AML-193 (cell line): ENCODE data around the gene AUTS2.

Experiments
- DNase-seq, 2 experiments: peaks; one replicate each; lab custom pipeline; 2025; lab: John Stamatoyannopoulos, UW

AUTS2 gene

DNA sequence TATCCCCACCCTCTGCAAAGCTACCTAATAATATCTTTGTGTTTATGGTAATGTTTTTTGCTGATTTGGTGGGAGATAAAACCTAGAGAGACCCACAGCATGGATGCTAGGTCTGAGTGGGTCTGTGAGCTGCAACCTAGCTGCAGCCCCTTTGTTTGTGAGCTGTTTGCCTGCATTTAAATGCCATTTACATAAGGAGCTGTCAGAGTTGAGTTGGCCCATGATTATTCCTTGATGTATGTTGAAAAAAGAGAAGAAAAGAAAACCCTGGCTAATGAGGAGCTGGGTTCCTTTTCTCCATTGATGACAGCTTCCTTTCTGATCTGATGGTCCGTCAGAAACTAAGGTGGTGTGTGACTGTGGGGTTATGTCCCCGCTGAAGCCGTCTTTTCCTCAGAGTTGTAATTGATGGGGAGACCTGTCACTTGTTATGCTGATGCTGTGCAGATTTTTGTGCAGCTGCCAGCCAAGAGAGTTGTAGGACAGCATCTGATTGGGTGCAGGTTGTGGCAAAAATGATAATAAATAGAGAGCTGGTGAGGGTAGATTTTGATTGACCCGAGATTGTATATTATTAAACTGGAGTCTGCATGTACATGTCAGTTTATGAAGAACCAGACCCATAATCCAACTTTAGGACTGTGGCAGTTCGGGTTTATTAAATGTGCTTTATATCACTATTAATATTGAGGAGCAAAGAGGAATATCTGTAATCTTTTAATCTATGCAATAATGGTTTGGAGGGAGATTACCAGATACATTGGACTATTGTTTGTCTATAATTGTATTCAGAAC lies 219.8 kb downstream of the AUTS2 start:
- no peak for DNase-seq

- DNase-seq: no peak
These were observed 220.5 kb downstream of the AUTS2 start for GRCh38 chr7:69818636-69819332.

GRCh38 chr7:69819333-69819705 lies 221.0 kb downstream of the AUTS2 start:
- DNase-seq: no peak

GRCh38 chr7:69820479-69821192 lies 222.4 kb downstream of the AUTS2 start:
- DNase-seq: no peak

DNA sequence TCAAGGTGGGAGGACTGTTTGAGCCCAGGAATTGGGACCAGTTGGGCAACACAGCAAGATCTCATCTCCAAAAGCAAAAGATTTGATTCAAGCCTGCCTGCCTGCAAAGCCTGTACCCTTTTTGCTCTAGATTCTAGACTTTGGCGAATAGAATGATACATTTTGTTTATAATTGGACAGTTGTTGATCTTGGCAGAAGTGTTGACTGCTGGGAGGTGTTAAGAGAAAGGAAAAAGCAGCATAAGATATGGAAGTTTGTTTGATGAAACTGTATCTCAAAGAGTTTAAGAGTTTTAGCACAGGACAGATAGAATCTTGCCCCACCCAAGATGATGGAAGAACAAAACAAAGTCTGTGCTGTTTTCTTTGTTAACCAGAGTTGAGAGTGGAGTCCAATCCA lies 224.1 kb downstream of the AUTS2 start:
- no peak for DNase-seq

GRCh38 chr7:69823151-69823744 lies 225.0 kb downstream of the AUTS2 start:
- DNase-seq: no peak

DNA sequence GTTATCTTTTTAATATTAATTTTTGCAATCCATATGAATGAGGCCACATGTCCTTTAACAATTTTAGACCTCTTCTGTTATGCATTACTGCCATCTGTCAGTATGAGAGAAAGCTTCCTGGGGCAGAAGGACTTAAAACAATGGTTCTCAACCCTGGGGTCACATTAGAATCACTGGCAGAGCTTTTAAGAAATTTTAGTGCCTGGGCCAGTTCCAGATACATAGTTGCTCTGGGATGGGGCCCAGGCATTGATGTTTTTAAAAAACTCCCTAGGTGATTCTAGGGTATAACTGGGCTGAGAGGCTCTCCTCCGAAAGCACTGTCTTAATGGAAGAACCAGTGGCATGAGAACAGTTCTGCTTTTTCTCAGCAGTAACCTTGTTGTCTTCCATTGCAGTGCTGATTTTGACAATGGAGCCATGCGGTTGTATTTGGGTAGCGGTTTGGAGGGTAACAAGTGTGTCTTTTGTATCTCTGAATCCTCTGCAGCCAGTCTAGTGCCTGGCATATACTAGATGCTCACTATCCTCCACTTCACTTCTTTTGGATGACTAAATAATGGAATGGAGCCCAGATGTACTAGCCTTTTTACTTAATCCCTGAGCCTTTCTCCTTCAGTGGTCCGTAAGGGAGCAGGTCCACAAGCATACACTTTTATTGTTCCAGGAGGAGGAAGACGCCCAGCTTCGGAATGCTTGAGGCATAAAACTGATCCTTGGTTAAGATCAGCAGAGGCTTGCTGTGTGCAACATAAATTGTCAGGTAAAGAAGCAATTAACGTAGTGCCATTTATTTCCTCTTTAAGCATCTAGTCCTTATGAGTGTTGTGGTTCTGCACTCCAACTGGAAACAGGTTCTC lies 227.1 kb downstream of the AUTS2 start:
- peak; percentile 2 to 41 for DNase-seq

- DNase-seq: no peak
These were observed 228.0 kb downstream of the AUTS2 start for GRCh38 chr7:69826283-69826682.

DNA sequence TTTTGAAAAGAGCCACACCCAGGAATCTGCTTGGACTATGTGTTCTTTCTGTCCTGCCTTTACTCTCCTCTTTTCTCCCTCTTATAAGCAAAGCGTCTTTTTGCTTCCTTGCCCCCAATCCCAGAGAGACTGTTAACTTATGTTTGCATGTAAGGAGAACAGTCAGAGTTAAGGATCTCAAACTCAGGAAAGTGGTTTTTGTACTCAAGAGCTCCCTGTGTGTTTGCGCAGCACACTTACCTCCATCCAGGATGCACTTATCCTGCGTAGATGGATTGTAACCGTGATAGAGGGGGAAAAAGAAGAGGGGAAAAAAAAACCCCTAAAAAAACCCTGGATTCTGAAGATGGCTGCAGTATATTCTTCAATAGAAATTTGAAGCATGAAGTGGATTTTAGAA lies 228.9 kb downstream of the AUTS2 start:
- DNase-seq: no peak

GRCh38 chr7:69827558-69827957 lies 229.3 kb downstream of the AUTS2 start:
- peak; percentile 47 to 53 for DNase-seq

GRCh38 chr7:69832356-69832755 lies 234.1 kb downstream of the AUTS2 start:
- DNase-seq: no peak

- no peak for DNase-seq
These were observed 235.7 kb downstream of the AUTS2 start for GRCh38 chr7:69833964-69834363.

DNA sequence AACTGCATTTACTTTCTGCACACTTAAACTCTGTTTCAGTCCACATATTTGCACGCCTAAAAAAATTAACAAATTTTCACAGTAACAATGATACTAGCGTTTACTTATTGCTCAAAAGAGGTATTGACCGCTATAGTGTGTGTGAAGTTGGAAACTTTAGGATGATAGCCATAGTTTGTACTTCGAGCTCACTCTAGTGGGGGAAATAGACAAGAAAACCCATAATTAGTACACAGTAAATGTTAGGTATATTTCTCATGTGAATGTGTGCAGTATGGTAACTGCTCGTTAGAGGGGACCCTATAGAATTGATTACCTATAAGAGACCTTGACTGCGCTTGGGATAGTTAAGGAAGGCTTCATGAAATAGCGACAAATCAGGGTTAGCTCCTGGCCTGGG lies 238.4 kb downstream of the AUTS2 start:
- DNase-seq: no peak

DNA sequence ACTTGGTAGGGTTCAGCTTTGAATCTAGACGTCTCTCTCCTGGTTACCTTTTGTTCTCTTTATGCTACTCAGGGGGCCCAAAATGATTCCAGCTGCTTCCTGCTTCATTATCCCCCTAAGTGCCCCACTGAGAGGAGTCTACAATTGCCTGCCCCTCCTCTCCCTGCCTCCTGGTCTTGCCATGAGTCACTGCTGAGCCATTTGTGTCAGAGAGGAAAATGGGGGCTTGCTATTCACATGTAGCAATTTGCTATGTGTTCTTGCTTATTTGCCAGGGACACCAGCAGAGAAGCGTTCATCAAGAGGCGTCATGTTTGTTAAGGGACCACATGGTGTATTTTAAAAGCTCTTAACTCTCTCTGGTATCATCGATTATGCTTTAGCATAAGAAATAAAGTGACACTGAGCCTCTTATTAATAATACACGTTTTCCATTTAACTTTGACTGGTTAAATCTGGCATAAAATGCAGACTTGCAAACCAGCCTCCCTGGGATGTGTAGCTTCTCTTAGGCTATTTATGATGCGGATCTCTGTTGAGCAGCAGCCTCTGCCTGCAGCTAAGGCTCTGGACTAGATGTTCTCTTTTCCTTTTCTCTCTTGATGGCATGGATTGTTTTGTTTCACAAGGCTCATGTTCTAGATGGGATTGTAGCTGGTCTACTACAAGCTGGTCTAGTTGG lies 239.3 kb downstream of the AUTS2 start:
- no peak for DNase-seq

DNA sequence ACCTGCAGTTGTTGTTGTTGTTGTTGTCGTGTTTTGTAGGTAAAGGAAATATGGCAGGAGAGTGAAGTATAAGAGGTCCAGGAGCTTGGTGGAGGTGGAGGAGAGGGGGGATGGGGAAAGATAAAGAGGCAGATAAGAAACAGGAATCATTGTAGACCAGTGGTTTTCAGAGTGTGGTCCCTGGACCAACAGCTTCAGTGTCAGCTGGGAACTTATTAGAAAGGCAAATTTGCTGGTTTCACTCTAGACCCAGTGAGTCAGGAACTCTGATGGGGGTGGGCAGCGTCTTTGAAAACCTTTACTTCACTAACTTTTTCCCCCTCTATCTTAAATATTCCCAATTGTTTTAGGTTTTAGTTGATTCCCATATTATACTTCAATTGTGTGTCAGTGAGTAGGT lies 241.5 kb downstream of the AUTS2 start:
- no peak for DNase-seq

- DNase-seq: no peak
These were observed 242.0 kb downstream of the AUTS2 start for GRCh38 chr7:69840248-69840647.

DNA sequence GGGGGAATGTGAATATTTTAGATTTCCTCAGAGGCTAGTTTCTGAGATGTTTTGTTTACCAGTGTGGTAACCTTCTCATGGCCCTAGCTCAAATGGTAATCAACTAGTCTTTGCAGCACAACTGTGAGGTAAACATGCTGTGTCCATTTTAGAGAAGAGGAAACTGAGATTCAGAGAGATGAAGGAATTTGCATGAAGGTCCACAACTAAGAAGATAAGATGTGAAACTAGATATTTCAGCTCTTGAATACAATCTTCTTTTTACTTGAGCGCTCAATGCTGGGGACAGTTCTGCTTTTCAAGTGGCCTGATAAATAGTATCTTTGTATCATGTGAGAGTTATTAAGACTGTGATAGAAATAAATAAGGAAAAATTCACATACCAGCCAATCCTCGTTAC lies 245.4 kb downstream of the AUTS2 start:
- DNase-seq: no peak

GRCh38 chr7:69844264-69844868 lies 246.1 kb downstream of the AUTS2 start:
- no peak for DNase-seq

DNA sequence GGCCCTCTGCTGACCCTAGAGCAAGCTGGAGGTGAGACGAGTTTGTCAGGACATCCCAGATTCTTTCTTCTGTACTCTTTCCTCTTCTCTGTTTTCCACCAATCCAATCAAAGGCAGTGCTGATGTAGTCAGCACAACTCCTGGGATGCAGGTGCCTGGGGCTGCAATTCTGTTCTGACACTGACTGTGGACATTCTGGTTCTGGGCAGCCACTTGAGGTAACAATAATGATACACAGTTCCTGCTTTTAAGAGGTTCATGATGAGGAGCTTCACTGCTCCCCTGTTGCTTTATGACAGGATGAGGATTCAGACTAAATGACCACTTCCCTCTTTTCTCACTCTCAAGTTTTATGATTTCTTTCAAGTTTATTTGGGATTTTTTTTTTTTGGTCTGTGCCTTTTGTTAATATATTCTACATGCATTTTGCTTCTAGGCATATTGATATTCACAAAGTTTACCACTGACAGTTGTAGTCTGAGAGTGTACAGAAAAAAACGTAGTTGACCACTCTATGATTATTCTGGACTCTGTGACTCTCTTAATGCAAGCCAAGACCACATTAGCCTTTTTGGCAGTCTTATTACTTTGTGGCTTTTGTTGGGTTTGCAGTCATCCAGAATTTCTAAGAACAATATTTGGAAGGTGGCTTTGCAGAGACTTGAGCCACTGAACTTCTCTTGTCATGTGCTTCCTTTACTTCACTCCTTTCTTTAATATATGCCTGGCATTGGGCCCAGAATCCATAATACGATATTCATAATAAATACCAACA lies 247.6 kb downstream of the AUTS2 start:
- peak; percentile 26 to 37 for DNase-seq
